Heart left ventricle (tissue), 13 donors: ENCODE data around the gene BMERB1.

Experiments used
- POLR2A ChIP-seq, 2 donors: fragments of 450-650 bp; IDR thresholded peaks; one replicate each; pipeline ENCODE4 v1.6.1; 2017; ENCODE audit warnings: antibody characterized with exemption in 2 of 2, mild to moderate bottlenecking in 2 of 2, moderate library complexity in 2 of 2
- TF ChIP-seq, protein P1 (sequence below), 12 donors: fragments of 200-600 bp; sonication (generic) in 4 of 12; IDR thresholded peaks; one replicate each; pipeline versions ENCODE4 v1.5.0 to v1.8.0; 2018 to 2022; ENCODE audit warnings: antibody characterized with exemption in 12 of 12, mild to moderate bottlenecking in 5 of 12
- donor health status: ischemic (EF 13 %, LVEDD 7.1; RV severe dilation, severe dysfunction).
- donor health status: DM: no; HTN: yes; CAD: no.
- donor health status: DM: no; HTN: no; CAD: no.
- donor health status: ischemic (EF 25% LVEDD 6.9; RV normal size, moderate dysfunction).
- donor health status: ischemic (EF 25% LVEDD 5.7; RV mildly dilated, moderate dysfunction).
- donor health status: ischemic (EF 35%, LVEDD 5.7; RV mildly dilated, moderate dysfunction).
- donor health status: nonischemic (EF 11% LVEDD 7.7; RV severe dilation, severe dysfunction).
- donor health status: DM: yes; HTN: yes; CAD: no.
- donor health status: PGD.
- donor health status: ischemic (EF 29% LVEDD 5.4; RV normal size, mild dysfunction).
- donor health status: nonischemic (EF 23%, LVEDD 6.1; RV moderate dilation, normal function).

DNA sequence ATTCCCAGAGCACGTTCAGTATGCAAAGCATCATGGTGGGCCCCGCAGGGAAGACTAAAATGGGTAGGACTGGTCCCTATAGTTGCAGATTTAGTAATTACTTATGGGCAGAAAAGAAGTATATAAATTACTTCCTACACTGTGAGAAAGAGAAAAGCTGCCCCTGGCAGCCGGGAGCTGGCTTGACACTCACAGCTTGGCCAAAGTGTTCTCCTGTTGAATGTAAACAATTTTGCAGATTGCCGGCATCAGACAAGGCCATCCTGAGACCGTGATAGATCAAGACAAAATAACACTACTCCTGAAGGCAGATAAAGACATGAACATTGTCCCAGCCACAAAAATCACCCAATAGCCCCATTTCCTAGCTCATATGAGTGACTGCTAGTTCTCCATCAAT, 110.0 kb downstream of the BMERB1 start:
- TF ChIP-seq, protein P1, sequence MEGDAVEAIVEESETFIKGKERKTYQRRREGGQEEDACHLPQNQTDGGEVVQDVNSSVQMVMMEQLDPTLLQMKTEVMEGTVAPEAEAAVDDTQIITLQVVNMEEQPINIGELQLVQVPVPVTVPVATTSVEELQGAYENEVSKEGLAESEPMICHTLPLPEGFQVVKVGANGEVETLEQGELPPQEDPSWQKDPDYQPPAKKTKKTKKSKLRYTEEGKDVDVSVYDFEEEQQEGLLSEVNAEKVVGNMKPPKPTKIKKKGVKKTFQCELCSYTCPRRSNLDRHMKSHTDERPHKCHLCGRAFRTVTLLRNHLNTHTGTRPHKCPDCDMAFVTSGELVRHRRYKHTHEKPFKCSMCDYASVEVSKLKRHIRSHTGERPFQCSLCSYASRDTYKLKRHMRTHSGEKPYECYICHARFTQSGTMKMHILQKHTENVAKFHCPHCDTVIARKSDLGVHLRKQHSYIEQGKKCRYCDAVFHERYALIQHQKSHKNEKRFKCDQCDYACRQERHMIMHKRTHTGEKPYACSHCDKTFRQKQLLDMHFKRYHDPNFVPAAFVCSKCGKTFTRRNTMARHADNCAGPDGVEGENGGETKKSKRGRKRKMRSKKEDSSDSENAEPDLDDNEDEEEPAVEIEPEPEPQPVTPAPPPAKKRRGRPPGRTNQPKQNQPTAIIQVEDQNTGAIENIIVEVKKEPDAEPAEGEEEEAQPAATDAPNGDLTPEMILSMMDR (IDR thresholded peaks at IDR 0.05), result no peak
- TF ChIP-seq POLR2A (IDR thresholded peaks at IDR 0.05), result no peak
